ENCODE measurements around the gene CDK9.

The CDK9 gene

DNA sequence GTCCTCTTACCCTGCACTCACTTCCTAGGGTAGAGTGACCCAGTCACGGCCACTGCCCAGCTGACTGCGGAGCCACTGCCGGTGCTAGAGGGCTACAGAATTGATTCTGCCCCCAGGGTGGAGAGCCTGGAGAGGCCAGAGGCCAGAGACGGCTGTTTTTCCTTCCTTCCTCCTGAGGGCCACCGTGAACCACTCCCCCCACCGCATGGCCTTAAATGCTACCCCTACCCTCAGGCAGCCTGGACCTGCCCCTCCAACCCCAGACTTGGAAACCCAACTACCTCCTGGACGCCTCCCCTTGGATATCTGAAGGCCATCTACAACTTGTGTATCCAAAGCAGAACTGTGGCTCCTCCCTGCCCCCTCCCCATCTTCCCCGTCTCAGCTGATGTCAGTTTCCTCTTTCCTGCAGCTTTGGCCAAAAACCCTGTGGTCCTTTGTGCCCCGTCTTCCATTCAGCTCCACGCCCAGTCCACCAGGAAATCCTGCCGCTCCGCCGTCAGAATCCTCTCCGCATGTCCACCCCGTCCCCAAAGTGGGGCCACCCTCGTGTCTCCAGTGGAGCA, 23.6 kb upstream of the CDK9 start:
- DNase-seq, result no peak

DNA sequence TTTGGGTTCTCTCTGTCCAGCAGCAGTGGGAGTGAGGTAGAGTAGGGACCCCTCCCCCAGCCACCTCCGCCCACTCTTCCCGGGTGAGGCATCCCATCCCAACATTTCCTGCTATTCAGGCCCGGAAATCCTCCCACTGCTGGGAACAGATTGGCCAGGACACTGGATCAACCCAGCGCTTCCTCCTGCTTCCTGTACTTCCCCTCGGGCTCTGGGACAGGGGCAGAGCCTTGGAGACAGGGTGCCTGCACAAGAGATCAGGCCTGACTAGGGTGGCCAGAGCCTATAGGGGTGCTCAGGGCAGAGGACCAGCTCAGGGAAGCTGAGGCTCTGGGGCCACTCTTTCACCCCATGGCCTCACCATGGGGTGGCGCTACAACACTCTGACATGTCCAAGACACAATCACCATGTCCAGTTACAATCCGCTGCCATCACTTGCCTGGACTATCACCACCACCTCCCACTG, 21.9 kb upstream of the CDK9 start:
- no peak for DNase-seq

DNA sequence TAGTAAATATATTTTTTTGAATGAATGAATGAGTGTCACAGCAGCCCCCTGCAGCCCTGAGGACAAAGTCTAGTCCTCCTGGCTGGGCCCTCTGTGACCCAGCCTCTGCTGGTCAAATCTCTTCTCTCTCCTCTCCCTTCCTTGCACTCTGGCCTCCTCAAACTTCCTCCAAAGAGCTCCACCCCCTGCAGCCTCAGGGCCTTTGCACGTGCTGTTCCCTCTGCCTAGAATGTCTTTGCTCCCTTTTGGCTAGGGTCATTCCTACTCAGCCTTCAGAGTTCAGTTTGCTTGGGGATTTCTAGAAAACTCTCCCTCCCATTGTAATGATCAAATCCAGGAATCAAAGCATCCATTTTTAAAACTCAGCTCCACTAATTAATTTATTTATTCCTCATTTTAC, 20.4 kb upstream of the CDK9 start:
- no peak for DNase-seq

DNA sequence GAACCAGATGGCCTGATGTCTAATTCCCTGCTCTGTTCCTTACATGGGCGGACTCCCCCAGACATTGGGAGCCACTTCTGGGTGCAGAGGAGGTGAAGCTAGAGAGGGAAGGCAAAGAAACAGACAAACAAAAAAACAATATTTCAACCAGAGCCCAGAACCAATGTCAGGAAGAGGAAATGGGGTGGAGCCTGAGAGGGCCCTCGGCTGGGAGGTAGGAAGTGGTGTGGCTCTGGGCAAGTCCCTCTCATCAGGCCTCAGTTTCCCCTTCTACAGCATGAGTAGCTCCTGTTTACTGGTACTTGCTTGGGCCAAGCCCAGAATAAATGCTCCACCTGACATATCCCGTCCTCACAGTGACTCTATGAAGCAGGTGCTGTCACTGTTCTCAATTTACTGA, 18.4 kb upstream of the CDK9 start:
- DNase-seq, result no peak

DNA sequence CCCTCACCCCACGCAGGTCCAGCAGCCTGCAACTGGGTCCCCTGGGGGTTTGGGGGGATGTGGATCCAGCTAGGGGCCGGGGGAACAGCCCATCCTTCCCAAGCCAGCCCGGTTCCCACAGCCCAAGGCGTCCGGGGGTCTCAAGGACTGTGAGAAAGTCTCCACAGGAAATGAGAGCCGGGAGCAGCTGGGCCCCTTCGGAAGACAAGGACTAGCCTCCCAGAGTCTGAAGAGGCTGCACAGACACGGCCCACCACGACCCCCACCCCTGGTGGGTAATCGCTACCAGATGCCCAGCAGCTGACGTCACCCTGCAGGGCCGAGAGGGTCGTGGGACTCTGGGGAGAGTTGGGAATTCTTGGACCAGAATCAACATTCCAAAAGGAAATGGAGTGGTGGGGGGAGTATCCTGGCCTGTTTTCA, 17.9 kb upstream of the CDK9 start:
- DNase-seq, result no peak

DNA sequence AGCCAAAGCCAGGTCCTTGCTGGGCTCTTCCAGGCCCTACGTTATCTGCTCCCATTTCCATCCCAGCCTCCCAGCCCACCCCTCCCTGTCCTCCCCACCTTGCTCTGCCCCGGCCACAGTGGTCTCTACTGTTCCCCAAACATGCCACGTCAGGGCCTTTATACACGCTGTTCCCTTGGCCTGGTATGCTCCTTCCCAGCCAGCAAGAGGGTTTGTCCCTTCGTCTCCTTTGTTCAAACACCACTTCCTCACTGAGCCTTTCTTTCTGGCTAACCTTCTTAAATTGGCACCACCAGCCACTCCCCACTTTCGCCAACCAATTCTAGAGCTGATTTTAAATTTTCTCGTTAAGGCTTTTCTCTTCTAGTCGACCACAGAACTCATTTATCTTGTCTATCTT, 17.1 kb upstream of the CDK9 start:
- no peak for DNase-seq

DNA sequence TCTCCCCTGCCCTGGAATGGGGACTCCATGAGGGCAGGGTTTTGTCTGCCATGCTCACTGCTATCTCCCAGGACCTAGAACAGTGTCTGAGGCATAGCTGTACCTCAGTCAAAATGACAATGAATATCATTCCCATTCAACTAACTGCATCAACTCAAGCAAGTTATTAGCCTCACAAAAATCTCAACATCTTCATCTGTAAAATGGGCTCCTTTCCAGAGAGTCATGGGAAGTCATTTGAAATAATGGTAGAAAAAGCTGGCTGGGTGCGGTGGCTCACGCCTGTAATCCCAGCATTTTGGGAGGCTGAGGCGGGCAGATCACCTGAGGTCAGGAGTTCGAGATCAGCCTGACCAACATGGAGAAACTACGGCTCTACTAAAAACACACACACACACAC, 16.7 kb upstream of the CDK9 start:
- DNase-seq, result no peak

DNA sequence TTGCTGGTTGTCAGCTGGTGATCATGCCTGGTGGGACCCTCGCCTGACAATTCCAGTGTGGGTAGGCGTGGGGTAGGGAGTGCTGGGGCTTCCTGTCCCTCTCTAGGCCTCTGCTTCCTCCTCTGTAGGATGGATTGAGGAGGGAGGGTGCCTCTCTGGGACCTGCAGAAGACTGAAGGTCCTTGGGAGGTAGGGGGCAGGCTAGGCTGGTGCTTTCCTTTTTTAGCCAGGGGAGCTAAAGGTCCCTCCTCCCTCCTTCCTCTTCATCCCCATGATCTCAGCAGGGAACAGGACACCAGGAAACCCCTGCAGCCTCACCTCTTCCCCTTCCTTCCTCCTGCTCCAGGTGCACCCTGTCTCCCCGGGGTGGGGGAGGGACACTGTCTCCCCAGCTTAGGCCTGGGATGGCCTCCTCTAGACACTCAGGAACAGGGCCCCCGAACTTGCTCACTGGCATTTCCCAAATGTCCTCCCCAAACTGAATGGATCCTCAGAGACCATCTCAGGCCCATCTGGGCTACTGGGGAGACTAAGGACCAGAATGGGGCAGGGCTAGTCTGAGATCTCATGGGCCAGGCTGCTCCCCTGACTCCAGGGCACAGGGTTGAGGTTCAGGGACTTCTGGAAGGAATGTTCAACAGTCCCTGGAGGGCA, 15.8 kb upstream of the CDK9 start:
- no peak for DNase-seq

DNA sequence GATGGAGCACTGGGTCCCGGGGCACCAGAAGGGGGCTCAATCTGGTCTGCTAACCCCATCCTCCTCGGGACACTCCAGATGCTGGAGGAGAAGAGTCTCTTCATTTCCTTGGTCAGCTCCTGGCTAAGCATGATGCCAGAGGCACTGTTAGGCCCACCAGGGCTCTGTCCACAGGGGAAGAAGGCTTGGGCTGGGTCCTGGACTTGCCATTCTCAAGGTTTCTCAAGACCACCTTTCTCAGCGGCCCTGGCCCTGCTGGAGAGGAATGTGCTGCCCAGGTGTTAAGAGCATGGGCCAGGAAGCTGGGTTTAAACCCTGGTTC, 15.3 kb upstream of the CDK9 start:
- no peak for DNase-seq

DNA sequence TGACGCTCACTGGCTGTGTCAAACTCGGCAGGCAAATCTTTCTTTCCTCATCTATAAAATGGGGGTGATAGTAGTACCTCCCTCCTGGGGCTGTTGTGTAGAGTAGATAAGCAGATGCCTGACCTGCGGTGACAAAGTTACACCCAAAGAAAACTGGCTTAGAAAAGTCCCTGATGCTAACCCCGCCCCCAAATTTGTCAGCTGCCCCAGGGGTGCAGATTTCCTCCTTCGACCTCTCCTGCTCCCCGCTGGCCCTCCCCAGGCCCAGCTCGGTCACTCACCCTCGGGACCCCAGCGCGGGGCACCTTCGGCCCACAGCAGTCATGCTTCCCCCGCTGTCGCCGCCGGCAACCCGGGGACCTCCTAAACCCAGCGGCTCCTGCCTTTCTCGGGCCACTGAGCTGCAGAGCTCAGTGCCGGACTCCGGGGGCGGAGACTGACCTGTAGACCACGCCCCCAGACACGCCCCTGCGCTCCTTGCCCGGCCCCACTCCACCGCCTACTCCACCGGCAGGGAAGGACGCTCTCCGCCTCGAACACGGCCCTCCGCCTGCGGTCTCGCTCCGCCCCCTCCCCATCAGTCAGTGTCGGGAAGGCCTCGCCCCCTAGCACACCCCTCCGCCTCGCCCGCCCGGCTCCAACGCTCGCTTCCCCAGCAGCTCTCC, 14.8 kb upstream of the CDK9 start:
- DNase-seq, result peak; percentile 93

DNA sequence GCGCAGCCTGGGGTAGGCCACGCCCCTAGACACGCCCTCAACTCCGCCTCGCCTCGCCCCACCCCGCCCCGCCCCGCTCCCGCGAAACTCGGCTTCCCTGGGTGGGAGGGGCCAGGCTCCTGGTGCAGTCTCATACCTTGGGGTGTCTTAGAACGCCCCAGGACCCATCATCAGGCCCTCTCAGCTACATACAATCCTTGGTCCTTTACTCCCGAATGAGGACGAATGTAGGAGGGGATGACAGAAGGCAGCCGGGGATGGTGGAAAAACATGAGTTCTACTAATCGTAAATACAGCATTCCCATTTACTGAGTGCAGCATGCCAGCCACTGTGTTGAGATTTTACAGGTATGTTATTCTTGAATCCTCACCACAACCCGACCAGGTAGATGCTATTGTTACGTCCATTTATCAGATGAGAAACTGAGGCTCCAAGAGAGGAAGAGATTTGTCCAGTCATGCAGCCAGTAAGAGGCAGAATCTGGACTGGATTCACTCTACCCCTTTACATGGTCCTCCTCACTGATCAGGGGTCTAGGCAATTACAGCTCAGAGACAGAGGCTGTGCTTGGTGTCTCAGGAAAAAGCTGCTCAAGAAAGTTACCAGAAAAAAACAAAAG, 14.2 kb upstream of the CDK9 start:
- no peak for DNase-seq

DNA sequence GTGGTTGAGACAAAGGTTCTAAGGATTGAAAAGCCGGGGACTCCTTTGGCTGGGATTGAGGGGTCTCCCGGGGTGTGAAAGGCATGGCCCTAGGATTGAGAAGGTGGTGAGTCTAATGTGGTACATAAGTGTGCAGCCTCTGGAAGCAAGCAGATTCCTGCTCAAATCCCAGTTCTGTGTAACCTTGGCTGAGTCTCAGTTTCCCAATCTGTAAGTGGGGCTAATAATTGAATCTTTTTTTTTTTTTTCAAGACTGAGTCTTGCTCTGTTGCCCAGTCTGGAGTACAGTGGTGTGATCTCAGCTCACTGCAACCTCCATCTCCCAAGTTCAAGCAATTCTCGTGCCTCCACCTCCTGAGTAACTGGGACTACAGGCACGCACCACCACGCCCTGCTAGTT, 13.2 kb upstream of the CDK9 start:
- DNase-seq, result no peak

DNA sequence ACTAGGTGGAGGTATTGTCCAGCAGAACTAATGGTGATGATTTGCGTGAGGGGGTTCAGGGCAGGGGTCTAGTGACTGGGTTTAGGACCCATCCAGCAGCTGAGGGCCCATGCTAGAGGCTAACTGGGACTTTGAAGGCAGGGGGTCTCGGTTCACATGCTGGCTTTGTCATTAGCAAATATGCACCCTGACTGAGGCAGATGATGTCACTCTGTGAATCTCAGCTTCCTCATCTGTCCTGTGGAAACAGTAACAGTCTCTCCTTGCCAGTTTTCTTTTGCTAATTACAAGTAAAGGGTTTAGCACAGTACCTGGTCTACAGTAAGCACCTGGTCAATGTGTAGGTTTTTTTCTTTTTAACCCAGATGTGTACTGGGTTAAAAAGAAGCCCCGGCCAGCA, 12.6 kb upstream of the CDK9 start:
- DNase-seq, result no peak

DNA sequence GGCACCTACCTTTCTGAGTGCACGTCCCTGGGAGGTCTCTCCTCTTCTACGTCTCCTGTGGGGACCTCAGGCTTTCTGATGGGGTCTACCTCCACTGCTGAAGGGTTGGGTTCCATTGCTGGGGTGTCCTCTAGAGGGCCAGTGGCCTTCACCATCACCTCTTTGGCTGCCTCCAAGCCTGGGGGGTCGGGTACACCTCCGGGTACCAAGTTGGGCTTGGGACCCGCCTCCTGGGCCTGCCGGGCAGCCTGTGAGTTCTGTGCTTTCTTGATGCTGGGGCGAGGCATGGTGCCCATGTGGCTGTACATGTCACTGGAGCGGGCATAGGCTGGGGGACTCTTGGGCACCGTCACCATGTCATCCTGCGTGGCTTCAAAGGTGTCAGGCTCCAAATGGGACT, 11.9 kb upstream of the CDK9 start:
- no peak for DNase-seq

DNA sequence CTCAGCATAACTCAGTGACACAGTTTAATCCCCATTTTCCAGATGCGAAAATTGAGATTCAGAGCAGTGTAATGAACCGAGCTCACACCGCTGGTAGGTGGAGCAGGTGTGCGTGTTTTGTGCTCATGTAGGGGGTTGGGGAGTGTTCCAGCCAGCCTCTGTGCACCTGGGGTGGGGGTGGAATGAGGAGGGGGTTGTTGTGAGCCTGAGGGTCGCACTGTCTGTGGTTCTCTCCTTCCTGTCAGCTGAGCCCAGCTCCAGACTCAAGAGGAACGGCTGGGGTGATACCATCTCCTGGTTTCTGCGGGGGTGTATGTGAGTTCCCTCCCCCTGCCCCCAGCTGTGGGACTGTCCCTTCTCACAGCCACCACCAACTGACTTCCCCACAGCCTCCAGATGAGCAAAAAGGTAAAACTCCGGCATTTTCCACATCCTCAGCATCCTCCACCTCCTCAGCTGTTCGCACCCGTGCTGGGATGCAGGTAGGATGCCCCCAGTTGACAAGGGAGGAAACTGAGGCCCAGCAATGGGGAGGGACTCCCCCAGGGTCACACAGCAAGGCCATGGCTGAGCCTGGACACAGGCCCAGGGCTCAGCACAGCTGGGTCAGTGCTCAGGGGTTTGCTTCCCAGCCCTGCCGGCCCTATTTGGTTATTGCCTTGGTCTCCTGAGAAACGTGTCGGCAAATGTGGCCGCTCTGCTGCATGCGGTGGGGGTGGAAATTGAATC, 9.5 kb upstream of the CDK9 start:
- no peak for DNase-seq

DNA sequence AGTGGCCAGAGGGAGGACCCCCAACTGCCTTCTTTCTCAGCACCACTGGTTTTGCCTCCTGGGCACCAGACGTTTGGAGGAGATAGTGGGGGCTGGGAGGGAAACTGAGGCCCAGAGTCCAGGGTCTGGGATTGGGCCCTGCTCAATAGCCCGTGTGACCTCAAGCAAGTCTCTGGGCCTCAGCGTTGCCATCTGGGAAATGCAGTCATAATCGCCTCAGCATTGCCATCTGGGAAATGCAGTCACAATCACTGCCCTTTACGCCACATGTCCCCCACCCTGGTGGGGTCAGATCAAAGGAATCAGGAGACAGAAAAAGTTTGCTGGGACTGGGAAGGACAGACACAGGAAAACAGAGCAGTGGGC, 8.9 kb upstream of the CDK9 start:
- DNase-seq, result no peak

DNA sequence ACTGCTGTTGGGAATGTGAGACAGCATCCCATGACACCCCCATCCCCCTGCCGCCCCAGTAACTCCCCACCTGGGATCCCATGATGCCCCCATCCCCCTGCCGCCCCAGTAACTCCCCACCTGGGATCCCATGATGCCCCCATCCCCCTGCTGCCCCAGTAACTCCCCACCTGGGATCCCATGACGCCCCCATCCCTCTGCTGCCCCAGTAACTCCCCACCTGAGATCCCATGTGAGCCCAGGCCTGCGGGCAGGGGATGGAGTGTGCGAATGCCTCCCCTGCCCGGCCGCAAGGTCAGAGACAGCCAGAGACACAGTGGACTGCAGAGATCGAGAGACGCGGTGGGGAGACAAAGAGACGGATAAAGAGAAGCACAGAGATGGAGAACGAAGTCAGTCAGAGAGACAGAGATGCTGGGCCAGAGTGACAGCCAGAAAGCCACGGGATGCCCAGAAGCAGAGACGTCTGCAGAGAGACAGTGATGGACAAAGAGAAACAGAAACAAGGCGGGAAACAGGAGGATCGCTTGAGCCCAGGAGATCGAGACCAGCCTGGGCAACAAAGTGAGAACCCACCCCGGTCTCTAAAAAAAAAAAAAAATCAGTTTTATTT, 8.4 kb upstream of the CDK9 start:
- no peak for DNase-seq

DNA sequence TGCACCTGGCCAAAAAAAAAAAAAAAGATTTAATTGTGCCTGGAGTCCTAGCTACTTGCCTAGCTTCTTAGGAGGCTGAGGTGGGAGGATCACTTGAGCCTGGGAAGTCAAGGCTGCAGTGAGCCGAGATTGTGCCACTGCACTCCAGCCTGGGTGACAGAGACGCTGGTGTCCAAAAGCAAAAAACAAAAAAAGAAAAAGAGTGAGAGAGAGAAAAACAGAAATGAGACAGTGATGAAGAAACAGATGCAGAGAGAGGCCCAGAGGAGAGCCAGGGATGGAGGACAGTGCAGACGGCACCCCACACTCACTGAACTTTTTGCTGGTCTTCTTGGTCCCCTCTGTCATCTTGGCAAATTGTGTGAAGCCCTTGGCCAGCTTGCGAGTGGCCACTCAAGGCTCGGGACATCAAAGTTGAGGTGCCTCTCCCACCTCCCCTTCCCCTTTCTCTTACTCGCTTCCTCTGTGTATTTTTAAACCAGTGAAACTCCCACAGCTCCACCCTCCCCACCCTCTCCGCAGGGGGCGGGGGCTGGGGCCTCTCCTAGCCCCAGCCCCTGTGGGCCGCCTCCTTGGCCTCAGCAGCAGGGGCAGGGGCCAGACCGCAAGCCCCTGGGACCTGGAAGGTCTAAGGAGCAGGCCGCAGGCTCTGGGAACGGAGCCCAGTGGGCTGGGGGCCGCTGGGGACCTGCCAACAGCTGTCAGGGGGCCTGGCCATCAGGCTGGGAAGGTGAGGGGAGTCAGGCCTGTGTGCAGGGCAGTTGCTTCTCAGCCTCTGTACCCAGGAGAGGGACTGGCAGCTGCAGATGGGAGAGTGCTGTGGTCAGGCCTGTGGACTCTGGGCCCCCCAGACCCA, 7.3 kb upstream of the CDK9 start, which contains the start of gene SH2D3C:
SH2D3C (minus strand) TSS at position 387 of the 856 bp plus-strand sequence; CDS start at position 348, 39 bp downstream.
- DNase-seq, result no peak

DNA sequence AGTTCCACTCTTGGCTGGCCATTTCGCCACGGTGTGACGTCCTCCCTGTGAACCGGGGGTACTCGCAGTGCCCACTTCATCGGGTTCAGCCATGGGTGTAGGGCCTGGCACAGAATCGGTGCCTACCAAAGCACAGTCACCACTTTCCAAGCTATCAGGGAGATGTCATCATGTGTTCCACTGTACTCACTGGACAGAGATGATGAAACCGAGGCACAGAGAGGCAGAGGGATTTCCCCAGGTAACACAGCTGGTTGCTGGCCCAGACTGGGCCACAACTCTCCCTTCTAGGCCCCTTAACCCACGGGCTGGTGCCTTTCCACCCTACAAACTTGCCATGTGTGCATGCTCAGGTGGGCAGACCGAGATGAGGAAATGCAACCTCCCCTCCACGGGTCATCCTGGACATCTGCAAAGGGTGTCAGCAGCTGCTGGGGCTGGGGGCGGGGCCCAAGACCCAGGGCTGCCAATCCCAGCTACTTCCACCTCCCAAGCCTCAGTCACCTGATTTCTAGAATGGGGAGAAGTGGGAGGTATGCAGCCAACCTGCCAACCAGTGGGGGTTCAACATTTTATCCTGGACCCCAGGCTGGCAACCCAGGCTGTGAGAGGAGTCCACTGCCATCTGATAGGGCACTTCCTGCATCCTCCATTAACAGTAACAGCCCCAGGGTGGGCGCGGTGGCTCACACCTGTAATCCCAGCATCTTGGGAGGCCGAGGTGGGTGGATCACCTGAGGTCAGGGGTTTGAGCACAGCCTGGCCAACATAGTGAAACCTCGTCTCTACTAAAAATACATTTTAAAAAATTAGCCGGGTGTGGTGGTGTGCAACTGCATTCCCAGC, 6.5 kb upstream of the CDK9 start:
- DNase-seq, result no peak

DNA sequence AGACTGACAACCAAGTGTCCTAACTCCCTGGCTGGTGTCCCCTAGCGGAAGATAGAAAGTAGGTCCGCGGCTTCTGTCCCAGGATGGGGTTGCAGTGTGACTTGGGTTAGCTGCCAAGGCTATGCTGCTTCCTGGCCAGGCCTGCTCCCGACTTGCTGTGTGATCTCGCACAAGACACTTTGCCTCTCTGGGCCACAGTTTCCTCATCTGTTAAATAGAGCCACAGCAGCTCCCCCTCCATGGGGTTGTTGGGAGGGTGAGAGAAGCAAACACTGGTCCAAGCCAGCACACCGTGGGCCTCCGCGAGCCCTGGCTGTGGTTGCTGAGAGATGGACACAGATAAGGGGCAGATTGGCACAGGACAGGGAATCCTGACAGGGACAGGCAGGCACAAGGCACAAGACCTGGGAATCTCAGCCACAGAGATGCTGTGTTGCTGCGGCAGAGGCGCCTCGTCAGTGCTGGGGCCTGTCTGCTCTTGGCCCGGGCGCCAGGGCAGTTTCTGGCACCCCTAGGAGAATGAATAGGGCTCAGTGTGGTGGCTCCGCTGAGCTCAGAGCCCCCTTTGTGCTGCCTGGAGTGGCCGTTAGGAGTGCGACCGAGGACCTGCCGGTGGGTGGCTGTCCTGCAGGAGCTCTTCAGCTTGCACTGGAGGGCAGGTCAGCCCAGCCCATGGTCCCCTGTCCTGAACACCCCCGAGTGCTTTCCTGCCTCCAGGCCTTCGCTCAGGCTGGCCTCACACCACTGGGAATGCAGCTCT, 5.5 kb upstream of the CDK9 start:
- no peak for DNase-seq

All from NCI-H1048 (cell line).